Stimulated activated CD8-positive, alpha-beta memory T cell treated with anti-CD3 and anti-CD28 coated beads, Interleukin-4, amount 100 ng/mL, for 24 hours (primary cell): ENCODE data around the gene LAMC2.
"Not testable (repeated sequence)": the region's sequence is repeated elsewhere in the genome, so short reads cannot be mapped to it uniquely, and the experiment has no call there.

Experiments used
- DNase-seq: peaks from one replicate; pipeline ENCODE4 v3.0.0-alpha.2; 2020; ENCODE audit warnings: low read depth

The LAMC2 gene

GRCh38 chr1:183263886-183264602, 78.0 kb downstream of the LAMC2 start:
- no peak for DNase-seq

DNA sequence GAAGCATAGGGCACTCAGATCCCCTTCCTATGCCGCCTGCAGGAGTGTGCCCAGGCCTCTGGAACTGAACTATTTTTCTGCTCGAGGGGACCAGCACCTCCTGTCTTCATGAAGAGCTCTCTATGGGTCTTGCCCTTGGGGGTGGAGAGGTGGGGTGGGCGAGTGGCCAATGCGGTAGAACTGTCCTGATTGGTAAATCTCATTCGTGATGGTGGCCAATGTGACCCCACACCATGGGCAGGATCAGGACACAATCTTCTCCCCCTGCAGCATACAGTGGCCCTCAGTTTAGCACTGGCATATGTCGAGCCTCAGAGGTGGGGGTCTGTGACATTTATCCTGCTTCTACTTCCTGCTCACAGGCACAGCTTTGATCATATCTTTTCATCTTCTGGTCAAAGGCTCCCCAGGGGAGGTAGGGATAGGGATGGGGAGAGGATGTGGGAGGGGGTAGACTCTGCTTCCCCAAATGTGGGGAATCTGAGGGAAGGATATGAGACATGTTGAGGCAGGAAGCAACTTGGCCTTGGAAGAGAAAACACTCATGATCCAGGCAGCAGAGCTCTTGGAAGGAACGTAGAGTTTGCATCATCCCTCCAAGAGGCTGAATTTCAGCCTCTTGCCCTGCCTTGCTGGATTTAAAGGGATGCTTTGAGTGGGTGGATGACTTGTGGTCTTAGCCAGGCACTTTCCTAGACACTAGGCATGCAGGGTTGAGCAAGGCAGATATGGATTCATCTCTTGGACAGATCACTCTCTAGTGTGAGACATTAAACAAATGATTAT, 81.8 kb downstream of the LAMC2 start:
- DNase-seq: no peak

GRCh38 chr1:183270541-183271141, 84.6 kb downstream of the LAMC2 start:
- DNase-seq: no peak

DNA sequence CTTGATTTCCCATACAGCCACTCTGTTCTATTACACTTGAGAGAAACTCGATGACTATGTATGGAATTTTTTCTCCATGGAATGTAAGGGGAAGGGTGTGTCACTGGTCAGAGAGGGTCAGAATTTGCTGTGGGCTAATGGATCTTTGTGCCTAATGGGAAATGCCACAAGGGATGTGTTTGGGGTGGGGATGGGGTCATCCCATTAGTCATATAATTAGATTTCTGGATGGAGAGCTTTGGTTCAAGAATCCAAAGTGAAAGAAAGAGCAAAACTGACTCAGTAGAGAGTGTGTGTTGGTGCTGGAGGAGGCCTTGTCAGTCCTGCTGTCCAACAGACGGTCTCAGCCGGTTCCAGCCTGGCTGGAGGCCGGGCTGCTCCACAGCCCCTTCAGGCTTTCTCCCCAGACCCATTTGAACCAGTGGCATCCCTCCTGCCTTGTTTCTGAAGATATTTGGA, 86.4 kb downstream of the LAMC2 start:
- no peak for DNase-seq

DNA sequence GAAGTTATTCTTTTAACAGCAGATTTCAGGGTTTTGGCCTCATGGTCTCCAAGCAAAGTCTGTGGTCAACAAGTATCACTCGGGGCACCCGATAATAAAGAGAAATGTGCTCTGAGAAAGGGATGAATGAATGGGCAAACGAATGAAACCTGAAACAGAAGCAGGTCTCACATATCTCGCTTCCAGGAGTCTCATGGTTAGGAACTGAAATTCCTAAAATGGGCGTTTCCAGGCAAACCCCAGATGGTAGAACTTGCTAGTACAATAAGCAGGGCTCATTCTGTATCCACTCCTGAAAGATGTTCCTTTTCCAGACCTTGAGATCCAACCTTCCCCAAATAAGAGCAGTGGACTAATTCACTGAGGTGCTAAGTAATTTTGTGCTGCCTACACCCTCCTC, 87.2 kb downstream of the LAMC2 start:
- DNase-seq: no peak

DNA sequence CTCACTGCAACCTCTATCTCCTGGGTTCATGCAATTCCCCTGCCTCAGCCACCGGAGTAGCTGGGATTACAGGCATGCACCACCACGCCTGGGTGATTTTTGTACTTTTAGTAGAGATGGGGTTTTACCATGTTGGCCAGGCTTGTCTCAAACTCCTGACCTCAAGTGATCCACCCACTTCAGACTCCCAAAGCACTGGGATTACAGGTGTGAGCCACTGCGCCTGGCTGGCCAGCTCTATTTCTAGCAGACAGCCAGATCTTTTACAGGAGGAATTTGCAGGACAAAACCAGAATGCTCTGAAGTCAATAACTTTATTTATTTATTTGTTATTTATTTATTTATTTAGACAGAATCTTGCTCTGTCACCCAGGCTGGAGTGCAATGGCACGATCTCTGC, 87.9 kb downstream of the LAMC2 start:
- DNase-seq: not testable (repeated sequence)

DNA sequence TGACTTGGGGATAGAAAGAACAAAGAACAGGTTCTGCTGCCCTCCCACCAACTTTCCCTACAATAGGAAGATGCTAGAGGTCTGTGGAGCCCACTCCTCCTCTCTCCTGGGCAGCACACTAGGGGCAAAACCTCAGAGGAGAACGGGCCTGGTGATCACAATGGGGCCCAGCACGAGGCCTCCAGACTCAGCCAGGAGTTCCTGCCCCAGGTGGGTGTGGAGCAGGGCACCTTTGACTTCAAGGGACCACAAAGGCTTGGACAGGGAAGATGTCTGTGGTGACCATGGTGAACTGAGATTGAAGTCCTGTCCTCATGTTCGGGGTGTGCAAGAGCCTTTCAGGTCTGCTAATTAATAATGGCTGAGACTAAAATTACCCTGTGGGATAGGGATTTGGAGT, 88.8 kb downstream of the LAMC2 start:
- no peak for DNase-seq

DNA sequence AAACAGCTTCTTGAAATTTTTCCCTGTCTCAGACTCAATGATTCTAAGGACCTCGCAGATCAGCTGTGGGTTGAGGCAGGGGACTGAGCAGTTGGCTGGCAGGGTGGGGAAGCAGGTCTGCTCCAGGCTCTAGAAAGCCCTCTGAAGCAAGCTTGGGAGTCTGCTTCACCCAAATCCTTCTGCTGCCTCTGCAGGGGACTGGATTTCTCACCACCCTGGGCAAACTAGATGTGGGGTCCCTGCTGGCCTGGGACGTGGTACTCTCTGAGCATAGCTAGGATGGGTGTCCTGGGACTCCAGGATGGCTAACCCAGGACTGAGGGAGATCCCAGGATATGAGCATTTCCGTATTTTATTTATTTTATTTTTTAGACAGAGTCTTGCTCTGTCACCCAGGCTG, 89.3 kb downstream of the LAMC2 start:
- DNase-seq: no peak

DNA sequence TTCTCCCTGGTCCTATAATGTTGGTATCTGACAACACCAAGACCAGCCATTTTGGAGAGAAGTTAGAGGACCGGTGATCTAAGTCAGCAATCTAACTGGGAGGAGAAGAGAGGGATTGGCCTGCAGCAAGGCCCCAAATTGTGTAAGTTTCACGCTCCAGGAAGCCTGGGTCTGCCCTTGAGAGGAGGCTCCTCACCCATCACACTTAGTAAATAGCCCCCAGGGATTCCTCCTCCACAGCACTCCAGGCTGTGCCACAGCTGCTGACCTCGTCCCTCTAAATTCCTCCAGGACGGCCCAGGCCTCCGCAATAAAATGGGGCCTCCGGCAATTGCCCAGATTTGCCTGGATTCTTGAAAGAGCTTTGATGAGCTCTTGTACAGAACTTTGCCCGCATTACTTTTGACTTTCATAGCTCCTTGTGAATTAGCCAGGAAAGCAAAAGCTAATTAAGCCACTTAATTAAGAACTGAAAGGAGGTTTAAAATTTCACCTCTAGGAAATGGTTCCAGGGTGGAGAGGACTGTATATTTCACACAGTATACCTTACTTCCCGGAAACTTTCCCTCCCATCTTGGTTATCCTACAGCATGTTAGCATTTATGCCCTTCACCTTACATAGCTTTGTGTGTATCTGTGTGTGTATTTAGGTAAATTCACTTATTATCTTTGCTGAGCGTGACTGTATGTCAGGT, 90.5 kb downstream of the LAMC2 start:
- DNase-seq: no peak

DNA sequence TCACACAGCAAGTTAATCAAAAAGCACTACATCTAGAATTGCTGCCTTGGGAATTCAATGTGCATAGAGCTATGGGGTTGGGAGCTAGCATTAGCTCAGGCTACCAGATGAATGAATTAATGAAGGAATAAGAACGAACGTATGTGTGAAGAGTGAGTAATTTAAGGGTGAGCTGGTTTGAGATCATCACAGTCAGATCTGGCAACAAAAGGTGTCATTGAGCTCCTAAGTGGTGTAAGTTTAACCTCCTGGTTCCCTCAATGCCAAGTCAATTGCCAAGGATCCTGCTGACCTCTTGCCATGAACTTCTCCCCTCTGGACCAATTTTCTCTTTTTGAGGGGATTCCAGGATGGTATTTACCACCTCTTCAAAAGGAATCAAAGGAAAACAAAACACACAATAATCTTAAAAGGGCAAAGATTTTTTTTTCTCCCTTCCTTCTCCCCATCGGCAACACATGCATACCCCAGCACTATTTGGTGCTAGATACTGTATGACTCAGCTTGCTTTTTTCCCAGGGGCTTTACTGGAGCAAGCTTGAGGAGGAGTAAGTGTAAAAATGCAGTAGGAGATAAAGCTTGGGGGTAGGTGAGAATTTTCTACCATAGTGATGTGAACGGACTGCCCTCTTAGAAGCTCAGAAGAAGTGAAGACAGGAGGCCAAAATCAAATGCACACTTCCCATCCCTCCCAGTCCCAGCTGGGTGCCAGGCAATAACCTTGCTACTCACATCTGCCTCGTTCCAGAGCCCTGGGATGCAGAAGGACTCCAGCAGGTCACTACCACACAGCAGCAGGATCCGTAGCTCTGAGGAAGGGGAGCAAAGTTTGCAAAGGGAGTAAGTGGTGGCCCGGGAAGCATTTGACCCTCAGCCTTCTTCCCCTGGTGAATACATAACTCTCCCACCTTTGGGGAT, 92.0 kb downstream of the LAMC2 start:
- no peak for DNase-seq

DNA sequence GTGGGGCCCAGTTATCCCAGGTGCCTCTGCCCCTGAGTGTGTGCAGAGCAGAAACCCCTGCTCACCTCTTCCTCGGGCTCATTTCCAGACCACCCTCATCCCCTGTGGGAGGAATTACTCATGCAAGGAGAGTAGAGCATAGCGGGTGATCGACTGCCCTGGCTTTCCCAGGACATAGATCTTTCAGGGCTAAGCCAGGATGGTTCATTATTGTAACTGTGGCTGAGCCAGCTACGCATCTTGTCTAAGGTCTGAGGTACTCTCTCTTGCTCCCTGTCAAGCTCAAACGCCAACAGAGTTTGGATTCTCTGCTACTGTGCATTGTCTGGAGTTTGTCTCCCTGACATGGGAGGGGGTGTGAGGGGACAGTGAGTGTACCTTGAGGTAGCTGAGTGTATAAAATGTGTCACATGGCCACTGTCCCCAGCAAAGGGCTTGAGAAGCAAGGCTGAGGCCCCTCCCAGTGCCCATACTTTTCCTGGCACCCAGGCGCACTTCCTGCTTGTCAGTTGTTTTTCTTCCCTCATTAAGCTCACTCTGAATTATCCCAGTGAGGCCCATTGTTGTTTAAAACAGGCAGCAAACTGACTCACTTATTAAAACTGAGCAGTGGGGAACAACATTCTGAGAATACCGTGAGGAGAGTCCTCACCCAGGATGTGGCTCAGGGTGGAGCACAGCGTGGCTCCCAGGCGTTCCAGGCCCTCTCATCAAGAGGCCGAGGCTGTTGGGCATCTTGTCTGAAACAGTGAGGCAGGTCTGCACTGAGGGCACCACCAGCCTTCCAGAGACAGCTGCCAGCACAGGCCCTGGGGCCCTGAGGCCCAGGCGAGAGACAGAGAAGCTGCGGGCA, 92.9 kb downstream of the LAMC2 start:
- DNase-seq: no peak

DNA sequence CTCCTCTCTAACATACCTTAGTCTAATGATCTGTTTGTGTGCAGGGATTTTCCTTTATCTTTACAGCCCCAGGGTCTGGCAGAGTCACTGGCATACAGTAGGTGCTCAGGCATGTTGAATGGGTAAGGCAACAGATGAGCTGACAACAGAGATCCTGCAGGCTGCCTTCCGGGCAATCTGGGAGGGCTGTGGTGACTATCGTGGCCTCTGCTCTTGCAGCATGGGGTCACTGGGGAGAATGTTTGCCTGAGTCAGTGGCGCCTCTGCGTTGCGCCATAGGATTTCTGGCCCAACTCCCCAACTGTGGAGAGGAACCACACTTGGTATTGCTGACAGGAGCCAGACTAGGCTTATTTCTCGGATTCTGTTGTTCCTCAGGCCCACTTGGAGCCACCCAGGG, 93.8 kb downstream of the LAMC2 start:
- DNase-seq: no peak

- DNase-seq: no peak
These were observed 95.0 kb downstream of the LAMC2 start for GRCh38 chr1:183281039-183281438.

- peak; percentile 53 for DNase-seq
These were observed 95.6 kb downstream of the LAMC2 start for GRCh38 chr1:183281553-183282091.

DNA sequence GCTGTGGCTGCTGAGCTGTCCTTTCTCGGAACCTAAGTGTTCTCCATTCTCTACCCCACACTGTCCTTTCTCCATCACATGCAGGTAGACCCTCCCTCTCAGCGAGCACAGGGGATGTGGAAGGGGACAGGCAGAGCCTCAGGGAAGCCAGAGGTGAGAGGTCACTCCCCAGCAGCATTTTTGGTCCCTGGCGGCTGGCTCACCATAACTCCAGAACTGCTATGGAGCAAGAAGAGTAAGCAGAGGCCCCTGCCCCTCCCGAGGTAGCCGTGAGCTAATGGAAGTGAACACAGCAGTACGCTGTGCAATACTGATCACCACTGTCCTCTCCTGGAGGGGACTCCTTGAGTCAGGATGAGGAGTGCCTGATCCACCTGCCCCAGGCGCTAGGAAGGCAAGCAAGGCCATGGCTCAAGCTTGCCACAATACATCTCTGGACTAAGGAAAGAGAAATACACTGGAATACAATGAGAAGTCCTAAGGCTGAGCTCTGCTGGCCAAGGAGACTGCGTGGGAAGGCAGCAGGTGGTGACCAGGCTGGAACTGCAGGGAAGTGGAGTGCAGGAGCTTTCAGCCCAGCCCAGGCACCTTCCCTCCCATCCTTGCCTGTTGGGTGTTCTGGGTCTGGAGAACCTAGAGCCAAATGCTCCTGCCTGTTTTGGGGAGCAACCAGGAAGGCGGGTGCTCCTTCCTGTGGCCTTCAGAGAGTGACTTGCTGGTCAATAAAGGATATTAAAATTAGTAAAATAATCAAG, 96.2 kb downstream of the LAMC2 start:
- no peak for DNase-seq

- DNase-seq: no peak
These were observed 97.2 kb downstream of the LAMC2 start for GRCh38 chr1:183283286-183283685.

- DNase-seq: no peak
These were observed 98.0 kb downstream of the LAMC2 start for GRCh38 chr1:183284086-183284485.

GRCh38 chr1:183285256-183285655, 99.2 kb downstream of the LAMC2 start:
- no peak for DNase-seq

DNA sequence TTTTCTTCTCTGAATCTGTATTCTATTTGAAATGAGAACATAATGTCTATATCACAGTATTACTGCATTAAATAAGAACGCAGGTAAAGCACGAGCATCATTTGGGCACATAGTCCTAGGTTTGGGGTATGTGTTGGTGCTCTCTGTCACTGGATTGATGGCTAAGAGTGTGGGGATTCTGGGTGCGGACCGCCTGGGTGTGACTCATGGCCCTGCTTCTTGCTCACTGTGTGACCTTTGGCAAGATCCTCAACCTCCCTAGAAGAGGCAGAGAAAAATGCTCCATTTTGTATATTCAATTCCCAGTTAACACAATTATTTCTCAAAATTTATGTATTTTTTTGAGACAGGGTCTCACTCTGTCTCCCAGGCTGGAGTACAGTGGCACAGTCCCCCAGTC, 99.7 kb downstream of the LAMC2 start:
- no peak for DNase-seq
